Left kidney (tissue), 2 donors: ENCODE data around the gene PSMD13. TPM values are rescaled to one million over a fixed set of nuclear protein-coding genes. Genes with fewer than 3 reads are reported as not detected.
"Not testable (repeated sequence)": the region's sequence is repeated elsewhere in the genome, so short reads cannot be mapped to it uniquely, and the experiment has no call there.

Source experiments
- DNase-seq: peaks from one replicate; pipeline ENCODE4 v3.0.0-alpha.2; 2013
- polyA plus RNA-seq: library from polyadenylated mRNA; unstranded; fragments of 120-200 nt; gene quantifications from one replicate; pipeline ENCODE4 v1.2.1, GENCODE V29; 2013; ENCODE audit not compliant: insufficient read length

The PSMD13 gene
- polyA plus RNA-seq, 1 donor = 156 TPM

GRCh38 chr11:215581-216037 lies 21.2 kb upstream of the PSMD13 start:
- no peak for DNase-seq

DNA sequence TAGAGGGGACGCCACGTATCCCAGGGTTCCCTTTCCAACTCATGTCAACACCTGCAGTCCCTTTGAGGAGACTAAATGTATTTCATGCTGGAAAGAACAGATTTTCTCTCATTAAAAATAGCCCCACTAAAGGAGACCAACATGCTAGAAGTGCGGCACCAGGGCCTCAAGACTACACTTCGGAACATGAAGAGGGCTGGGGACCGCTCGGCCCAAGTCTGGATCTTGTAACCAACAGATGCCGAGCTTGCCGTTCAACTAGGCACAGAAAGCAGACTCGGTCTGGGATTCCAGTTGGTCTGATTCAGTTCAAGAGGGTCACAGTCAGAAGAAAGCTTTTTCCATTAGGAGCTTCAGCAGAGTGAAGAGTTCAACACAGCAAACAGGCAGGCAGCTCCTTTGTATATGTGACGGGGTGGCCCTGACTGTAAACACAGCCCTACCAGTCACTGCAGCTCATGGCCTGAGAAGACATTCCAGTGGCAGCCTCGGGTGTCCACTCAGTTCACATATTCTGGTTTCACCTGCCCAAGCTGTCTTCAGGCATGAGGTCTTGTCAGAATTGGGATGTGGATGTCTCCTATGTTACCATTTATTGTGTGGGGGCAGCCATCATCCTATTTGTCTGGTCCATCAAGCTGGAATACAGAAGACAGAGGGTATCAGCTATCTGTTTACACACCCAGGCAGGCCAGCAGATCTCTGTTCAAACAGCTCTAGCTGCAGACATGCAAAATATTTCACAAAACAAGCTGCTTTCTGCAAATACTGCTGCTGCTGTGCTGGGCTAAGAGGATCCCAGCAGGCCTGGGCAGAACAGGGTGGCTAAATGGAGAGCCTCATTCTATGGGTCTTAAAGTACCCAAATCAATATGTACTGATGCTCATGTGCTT lies 20.4 kb upstream of the PSMD13 start:
- DNase-seq = no peak

GRCh38 chr11:217704-218103 lies 19.1 kb upstream of the PSMD13 start:
- DNase-seq = no peak

DNA sequence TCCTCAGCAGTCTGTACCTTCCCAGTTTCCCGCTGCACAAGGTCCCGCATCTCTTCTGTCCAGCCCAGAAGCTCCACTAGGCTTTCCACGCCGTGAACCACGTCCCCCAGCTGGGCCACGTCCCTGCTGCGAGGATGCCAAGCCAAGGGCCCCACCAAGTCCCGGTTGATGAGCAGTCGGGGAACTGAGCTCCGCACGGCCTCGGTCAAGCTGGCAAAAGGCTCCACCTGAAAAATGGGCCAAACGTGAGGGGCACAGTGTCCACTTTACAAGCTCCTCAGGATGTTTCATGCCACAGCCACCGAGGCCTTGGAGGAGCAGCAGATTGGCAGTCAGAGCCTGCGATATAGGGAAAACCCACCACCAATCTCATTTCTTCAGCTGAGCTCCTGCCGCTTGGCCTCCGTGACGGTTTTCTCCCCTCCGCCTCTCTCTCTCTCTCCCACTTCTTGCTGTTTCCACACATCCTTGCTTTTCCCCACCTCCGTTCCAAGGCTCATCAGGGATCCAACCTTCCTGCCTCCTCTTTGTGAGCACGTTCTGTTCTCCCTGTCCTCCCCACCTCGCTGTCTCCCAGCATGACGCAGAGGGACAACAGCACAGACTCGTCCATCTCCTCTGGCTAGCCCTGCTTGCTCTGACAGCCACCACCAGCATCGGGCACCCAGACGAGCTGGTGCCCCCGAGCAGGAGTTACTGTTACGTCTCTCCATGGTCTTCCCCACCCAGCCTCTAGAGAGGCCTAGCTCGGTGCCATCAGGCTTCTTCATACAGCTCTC lies 17.8 kb upstream of the PSMD13 start:
- no peak for DNase-seq

- not testable (repeated sequence) for DNase-seq
Observed at GRCh38 chr11:220641-221215, 16.0 kb upstream of the PSMD13 start.

- DNase-seq = no peak
Observed at GRCh38 chr11:221539-221938, 15.2 kb upstream of the PSMD13 start.

- no peak for DNase-seq
Observed at GRCh38 chr11:221998-222789, 14.6 kb upstream of the PSMD13 start.

- no peak for DNase-seq
Observed at GRCh38 chr11:223026-223789, 13.6 kb upstream of the PSMD13 start.

GRCh38 chr11:223884-224283 lies 12.9 kb upstream of the PSMD13 start:
- no peak for DNase-seq

DNA sequence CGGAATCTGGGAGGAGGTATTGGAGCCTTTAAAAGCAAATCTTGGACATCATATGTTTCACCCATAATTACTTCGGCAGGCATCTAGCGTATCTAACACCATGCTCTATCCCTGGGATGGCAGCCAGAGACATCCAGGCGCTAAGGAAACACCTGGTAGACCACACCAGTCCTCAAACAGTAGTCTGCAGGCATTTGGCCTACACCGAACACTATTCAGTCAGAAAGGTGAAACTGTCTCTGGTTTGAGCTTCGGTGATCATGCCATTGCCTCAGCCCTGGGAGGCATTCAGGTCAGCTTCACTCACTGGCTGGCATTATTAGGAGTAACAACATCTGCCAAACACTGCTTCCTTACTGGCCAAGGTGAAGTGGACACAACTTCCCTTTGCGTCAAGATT lies 12.4 kb upstream of the PSMD13 start:
- no peak for DNase-seq

DNA sequence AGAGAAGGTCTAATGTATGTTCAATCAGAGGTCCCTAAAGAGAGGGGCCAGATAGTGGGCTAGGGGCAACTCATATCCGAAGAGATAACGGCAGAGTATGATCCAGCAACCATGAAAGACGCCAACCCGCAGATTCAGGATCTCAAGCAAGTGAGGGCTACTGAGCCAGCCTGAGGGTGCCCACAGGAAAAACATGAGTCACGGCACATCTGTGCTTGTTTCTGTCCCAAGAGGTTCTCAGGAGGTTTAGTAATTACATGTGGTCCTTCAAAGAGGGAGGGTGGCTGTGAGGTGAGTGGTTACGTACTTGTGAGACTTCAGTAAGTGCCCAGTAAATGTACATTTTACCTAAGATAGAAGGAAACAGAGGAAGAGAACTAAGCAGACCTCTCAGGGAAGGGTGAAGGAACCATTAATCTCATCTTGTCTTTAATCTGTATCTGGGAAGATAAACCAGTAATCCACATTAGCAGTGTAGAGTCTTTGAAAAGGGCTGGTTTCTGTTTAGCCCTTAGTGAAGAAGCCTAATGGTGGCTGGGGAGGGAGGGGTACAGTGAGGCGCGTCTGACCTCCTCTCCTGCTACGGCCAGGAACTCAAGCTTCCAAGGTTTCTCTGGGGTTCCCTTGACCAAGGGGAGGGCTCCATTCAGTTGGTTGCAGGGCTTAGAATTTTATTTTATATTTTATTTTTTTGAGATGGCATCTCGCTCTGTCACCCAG lies 10.9 kb upstream of the PSMD13 start:
- no peak for DNase-seq

DNA sequence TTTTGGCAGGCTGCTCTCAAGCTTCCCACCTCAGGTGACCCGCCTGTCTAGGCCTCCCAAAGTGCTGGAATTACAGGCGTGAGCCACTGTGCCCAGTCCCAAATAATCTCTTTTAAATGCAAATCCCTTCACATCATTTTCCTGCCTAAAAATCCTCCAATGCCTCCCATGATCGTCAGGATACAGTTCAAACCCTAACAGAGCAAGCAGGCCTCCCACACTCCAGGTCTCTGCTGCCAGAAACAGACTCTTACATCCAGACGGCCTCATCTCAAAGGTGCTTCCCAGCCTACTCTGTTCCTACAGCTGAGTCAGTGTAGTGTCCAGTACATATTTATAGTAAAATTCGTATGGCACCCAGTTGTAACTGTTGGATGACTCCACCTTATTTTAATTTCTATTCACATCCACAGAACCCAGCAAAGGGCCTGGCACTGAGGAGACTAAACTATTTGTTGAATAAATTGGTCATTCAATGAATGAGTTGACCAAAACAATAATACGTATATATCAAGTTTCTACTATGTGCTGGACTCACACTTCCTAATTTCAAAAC lies 8.9 kb upstream of the PSMD13 start:
- DNase-seq = no peak

DNA sequence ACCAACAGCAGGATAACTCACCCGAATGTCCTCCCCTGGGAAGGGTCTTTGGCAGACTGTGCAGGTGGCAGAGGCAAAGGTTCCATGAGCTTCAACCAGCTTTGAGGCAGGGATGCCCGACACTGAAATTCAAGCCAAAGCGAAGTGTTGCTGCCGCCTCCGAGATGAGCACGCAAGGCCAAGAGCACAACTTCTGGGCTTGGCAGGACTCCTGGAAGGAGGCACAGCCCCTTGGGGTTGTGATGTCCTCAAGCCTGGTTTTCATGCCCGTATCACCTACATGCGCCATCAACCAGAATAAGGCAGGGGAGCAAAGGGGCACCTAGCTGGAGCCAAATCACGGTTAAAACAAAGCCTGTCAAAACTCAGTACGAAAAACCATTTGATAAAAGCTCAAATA lies 6.3 kb upstream of the PSMD13 start:
- no peak for DNase-seq

DNA sequence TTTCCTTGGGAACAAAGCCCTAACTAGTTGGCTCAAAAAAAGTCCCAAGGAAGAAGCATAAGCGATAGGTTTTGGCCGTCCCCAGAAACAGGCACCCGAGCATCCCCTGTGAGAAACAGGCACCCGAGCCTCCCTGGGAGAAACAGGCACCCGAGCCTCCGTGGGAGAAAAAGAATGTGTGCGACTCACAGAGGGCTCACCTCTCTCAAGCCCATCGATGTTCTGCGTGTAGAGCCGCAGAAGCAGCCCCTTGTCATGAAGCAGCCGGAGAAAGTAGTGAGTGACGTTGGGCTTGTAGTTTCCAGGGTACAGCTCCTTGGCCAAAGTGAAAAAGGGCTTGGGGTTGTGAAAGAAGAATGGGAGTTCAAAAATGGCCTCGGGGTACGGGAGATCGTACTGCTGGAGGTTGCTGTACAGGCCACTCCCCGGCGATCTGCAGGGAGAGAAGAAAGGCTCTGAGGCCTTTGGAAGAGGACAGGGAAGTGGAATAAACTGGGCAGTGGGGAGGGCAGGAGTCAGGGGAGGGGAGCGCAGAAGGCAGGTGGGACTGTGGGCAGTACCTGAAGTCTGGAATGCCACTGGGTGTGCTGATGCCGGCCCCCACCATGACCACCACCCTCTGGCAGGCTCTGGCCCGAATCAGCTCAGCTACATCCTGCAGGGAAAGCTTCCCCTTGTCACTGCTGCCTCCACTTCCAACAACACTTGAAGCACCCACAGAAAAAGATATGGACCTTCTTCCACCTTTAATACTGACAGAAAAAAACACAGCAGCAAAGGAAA lies 3.8 kb upstream of the PSMD13 start:
- no peak for DNase-seq

DNA sequence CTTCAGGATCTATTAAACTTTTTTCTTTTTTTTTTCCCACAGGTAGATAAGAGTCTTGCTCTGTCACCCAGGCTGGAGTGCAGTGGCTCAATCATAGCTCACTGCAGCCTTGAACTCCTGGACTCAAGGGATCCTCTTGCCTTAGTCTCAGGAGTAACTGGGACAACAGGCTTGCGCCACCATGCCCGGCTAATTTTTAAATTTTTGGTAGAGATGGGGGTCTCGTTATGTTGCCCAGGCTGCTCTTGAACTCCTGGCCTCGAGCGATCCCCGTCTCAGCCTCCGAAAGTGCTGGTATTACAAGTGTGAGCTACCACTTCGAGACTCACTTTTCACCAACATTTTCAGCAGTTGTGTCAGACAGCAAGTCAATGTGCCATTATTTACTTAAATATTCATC lies 1.6 kb upstream of the PSMD13 start:
- no peak for DNase-seq

DNA sequence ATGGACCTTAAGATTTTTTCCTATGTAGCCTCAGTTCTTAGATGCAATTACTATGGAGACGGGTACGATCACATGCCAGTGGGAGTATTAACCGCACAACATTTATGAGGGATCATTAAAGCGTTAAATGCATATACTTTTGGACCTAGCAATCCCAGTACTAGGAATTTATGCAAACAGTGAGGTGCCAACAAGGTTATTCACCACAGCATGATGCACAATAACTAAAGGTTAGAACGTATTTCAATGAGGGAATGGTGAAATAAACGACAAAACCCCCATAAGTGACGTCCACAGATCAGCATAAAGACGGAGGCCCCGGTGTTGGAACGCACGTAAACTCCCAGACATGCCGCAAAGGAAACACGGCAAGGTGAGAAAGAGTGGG lies 1.2 kb upstream of the PSMD13 start:
- DNase-seq = peak; percentile 8

DNA sequence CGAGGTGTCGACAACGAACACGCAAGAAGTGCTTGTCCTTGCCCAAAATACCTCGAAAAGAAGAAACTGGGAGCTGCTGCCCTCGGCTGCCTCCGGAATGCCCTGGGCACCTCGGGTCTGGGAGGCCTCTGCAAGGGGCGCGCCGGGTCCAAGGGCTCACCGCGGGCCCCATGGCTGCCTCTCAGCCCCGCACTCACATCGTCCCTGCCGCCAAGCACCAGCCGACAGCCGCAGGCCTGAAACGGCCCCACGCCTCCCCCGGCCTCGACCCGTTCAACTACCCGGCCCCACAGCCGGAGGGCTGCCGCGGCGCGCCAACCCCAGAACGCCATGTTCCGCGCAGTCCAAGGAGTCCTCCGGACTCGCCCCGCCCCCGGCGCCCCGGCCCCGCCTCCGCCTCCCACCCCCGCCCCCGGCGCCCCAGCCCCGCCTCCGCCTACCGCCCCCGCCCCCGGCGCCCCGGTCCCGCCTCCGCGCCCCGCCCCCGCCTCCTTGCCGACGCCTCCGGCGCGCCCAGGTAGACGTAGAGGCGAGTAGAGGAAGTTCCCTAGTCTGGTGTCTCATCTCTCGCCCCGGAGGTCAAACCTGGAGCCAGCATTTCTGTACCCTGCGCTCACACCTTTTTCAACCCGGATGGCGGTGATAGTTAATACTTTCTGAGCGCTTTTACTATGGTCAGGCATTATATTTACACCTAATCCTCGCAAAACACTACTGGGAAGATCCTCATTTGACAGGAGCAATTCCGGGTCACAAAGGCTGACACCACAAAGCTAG lies 591 bp upstream of the PSMD13 start, which contains the start of gene SIRT3:
Gene SIRT3 (minus strand): TSS at position 346 of the 777 bp plus-strand sequence. CDS start 14 bp downstream, at position 332.
- peak; percentile 77 for DNase-seq

DNA sequence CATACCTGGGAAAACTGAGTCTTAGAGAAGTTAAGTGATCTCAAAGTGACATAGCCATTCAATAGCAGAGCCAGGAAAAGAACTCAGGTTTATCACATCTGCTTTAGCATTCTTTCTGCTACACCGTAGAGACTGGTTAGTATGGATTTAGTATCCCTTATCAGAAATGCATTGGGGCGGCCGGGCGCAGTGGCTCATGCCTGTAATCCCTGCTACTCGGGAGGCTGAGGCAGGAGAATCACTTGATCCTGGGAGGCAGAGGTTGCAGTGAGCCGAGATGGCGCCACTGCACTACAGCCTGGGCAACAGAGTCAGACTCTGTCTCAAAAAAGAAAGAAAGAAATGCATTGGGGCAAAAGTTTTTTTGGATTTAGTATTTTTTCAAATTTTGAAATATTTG lies 1.6 kb downstream of the PSMD13 start:
- DNase-seq = not testable (repeated sequence)
